LoVo (cell line): ENCODE results near the gene TK1.
A peak's percentile ranks its signal among the peaks of the same experiment; 100 is the strongest.

Experiments used
- DNase-seq: peaks from one replicate; pipeline ENCODE4 v3.0.0-alpha.2; 2016; ENCODE audit warnings: low spot score

TK1 gene

DNA sequence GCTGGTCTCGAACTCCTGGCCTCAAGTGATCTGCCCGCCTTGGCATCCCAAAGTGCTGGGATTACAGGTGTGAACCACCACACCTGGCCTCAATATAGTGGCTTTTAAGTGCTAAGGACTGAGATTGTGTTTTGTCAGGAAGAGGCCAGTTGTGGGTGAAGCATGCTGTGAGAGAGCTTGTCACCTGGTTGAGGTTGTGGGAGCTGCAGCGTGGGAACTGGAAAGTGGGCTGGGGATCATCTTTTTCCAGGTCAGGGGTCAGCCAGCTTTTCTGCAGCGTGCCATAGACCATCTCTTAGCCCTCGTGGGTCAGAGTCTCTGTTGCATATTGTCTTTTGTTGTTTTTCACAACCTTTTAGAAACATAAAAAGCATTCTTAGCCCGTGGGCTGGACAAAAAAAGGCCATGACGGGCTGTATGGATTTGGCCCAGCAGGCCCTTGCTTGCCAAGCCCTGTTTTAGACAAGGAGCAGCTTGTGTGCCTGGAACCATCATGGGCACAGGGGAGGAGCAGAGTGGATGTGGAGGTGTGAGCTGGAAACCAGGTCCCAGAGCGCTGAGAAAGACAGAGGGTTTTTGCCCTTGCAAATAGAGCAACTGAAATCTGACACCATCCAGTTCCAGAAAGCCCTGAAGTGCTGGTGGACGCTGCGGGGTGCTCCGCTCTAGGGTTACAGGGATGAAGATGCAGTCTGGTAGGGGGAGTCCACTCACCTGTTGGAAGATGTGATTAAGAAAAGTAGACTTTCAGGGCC, 32.7 kb upstream of the TK1 start:
- DNase-seq = no peak

DNA sequence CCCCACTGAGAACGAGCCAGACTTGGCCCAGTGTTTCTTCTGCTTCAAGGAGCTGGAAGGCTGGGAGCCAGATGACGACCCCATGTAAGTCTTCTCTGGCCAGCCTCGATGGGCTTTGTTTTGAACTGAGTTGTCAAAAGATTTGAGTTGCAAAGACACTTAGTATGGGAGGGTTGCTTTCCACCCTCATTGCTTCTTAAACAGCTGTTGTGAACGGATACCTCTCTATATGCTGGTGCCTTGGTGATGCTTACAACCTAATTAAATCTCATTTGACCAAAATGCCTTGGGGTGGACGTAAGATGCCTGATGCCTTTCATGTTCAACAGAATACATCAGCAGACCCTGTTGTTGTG, 27.8 kb upstream of the TK1 start:
- no peak for DNase-seq

DNA sequence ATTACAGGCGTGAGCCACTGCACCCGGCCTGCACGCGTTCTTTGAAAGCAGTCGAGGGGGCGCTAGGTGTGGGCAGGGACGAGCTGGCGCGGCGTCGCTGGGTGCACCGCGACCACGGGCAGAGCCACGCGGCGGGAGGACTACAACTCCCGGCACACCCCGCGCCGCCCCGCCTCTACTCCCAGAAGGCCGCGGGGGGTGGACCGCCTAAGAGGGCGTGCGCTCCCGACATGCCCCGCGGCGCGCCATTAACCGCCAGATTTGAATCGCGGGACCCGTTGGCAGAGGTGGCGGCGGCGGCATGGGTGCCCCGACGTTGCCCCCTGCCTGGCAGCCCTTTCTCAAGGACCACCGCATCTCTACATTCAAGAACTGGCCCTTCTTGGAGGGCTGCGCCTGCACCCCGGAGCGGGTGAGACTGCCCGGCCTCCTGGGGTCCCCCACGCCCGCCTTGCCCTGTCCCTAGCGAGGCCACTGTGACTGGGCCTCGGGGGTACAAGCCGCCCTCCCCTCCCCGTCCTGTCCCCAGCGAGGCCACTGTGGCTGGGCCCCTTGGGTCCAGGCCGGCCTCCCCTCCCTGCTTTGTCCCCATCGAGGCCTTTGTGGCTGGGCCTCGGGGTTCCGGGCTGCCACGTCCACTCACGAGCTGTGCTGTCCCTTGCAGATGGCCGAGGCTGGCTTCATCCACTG, 27.3 kb upstream of the TK1 start, which contains the start of gene BIRC5:
TSS of gene BIRC5 (plus strand) at position 238 of the 690 bp plus-strand sequence. CDS start at position 302, 64 bp downstream.
- peak; percentile 91 for DNase-seq

DNA sequence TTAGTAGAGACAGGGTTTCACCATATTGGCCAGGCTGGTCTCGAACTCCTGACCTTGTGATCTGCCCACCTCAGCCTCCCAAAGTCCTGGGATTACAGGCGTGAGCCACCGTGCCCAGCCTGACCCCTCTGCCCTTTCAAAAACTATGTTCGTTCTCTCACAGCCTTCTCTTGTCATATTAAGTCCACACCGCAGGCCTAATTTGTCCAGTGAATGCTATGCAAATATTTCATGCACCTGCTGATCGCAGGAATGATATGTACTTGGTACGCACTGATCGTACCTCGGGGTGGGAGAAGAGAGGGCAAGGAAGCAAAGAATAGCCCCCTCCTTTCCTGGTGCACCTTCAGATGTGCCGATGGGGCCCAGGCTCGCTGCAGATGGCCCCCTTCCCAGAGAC, 24.2 kb upstream of the TK1 start:
- DNase-seq = no peak

DNA sequence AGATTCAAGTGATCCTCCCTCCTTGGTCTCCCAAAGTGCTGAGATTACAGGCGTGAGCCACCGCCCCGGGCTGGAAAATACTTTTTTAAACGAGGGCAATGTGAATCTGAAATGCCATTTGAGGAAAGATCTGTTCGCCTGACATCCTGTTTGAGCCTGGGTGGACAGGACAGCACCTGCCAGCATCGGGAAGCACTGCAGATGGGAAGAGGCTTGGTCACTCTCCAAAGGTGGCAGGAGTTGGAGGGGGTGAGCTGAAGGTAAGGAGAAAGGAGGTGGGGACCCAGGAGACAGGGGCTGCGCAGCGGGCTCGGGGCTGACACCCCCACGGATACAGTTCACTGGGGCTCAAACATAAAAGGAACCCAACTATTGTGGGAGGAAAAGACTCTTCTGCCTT, 23.3 kb upstream of the TK1 start:
- DNase-seq = no peak

DNA sequence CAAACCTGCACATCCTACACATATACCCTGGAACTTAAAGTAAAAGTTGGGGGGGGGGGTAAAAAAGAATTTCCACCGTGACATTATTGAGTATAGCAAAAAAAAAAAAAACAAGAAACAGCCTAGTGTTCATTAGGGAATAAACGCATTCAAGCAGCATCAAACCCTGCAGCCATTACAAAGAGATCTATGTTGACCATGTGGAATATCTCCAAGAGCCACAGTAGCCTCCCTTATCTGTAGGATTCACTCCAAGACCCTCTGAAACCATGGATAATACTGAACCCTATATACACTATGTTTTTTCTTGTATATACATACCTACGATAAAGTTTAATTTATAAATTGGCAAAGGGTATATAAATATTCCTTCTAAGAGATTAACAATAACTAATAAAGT, 21.6 kb upstream of the TK1 start:
- DNase-seq = no peak

DNA sequence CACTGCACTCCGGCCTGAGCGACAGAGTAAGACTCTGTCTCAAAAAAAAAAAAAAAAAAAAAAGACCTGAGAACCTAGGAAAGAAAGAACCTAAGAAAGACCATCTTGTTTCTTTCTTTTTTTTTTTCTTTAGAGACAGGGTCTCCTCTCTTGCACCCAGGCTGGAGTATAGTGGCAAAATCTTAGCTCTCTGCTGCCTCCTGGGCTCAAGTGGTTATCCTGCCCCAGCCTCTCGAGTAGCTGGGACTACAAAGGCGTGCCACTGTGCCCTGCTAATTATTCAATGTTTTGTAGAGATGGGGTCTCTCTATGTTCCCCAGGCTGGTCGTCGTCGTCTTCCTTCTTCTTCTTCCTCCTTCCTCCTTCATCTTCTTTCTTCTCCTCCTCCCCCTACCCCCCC, 19.4 kb upstream of the TK1 start:
- no peak for DNase-seq

DNA sequence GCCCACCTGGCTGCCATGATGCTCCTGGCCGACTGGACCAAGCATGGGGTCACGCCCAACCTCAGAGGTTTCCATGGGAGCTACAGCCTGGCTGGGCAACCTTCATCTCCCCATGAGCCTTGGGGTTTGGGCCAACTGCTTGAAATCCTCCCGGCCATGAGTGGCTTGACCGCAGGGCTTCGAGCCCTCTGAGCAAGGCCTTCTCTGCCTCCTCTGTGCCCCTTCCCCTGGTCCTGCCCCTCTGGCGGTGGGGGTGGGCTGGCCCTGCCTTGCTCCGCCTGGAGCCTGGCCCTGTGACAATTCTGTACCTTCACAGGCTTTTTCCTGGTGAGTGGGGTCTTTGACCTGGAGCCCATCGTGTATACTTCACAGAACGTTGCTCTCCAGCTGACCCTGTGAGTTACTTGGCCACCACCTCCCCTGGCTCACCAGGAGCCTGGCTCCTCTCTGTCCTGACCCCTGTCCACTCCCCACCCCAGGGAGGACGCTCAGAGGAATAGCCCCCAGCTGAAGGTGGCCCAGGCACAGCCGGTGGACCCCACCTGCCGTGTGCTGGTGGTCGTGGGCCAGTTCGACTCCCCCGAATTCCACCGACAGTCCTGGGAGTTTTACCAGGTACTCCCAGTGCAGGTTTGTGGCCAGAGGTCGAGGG, 18.4 kb upstream of the TK1 start:
- DNase-seq = no peak

DNA sequence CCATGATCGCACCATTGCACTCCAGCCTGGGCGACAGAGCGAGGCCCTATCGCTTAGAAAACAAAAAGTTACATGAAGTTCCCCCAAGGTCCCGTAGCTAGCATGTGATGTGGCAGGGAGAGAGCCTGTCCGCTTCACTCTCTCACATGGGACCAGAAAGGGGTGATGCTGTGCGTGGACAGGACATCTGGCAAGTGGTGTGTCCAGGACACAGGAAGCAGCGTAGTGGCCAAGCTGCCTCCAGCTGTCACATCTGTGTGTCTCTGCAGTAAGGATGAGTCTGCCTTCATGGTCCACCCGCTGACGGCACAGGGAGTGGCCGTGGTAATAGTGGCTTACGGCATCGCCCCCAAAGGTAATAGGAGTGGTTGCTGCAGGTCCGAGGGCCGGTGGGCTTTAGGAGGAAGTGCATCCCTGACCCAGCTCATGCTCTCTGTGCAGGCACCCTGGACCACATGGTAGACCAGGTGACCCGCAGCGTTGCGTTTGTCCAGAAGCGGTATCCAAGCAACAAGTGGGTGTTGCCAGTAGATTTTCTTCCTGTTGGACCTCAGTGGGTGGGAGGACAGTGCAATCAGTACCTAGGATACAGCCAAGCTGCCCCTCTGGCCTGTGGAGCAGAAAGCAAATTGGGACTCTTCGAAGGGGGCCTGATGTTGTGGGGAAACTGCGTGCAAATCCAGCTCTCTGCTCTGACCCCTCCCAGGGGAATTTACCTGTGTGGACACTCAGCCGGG, 17.7 kb upstream of the TK1 start:
- no peak for DNase-seq

DNA sequence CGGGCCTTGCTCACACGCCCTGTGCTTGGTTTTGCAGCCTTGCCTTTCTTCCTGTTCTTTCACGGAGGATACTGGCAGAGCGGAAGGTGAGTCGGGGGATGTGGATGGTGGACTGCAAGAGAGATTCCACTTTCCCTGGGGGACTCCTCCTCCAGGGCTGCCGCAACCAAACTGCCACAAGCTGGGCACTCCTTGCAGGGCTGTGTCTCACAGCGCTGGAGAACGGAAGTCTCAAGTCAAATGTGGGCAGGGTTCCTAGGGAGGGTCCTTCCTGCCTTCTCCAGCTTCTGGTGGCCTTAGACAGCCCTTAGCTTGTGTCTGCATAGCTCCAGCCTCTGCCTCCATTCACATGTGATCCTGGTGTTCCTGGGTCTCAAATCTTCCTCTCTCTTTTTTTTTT, 15.8 kb upstream of the TK1 start:
- no peak for DNase-seq

DNA sequence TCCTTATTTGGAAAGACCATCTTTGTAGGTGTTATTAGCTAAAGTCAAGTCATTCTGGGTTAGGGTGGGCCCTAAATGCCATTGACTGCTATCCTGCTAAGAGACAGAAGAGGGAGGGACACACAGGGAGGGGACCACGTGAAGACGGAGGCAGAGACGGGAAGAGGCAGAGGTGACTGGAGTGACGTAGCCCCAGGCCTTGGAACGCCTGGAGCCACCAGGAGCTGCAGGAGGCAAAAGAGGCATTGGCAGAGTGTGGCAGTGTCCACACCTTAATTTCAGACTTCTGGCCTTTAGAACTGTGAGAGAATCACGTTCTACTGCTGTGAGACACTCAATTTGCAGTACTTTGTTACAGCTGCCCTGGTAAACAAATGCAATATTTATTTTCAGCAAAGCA, 13.6 kb upstream of the TK1 start:
- DNase-seq = no peak

DNA sequence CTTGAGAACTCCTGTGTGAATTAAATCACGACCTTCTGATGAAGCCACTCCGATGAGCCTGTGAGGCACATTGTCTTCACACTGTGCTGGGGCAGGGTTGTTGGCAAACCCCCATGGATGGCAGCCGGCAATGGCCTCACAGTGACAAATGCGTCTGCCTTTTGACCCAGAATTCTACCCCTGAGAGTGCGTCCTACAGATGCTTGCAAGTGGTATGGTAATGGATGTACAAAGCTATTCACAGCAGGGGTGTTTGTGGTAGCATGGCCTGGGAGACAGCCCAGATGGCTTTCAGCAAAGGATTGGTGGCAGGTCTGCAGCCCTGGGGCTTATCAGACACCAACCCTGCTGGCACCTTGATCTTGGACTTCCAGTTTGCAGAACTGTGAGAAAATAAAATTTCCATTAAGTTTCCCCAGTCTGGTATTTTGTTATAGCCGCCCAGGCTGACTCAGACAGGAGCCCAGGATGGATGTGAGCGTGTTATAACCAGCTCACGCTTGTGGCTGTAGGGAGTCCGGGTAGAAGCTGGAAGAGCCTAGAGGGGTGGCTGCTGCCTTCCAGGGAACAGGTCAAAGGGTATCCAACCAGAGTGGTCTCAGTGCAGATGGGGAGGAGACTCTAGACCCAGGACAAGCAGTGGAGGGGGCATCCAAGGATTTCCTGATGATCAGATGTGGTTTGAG, 10.4 kb upstream of the TK1 start:
- no peak for DNase-seq

DNA sequence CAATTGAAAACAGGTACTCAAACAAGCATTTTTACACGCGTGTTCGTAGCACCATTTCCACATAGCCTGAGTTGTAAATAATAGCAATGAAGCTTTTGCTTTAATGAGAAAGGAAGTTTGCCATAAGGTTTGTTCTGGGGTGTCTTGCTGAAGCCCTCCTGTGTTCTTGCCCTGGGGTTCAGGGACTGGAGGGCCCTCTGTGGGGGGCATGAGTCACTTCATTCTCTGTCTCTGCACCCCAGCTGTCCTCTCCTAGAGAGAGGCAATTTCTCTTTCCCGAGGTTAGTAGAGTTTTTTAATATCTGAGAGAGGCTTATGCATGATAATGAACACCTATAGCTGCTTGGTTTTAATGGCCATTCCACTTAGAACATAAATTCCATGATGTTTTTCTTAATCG, 9.9 kb upstream of the TK1 start:
- DNase-seq = no peak

DNA sequence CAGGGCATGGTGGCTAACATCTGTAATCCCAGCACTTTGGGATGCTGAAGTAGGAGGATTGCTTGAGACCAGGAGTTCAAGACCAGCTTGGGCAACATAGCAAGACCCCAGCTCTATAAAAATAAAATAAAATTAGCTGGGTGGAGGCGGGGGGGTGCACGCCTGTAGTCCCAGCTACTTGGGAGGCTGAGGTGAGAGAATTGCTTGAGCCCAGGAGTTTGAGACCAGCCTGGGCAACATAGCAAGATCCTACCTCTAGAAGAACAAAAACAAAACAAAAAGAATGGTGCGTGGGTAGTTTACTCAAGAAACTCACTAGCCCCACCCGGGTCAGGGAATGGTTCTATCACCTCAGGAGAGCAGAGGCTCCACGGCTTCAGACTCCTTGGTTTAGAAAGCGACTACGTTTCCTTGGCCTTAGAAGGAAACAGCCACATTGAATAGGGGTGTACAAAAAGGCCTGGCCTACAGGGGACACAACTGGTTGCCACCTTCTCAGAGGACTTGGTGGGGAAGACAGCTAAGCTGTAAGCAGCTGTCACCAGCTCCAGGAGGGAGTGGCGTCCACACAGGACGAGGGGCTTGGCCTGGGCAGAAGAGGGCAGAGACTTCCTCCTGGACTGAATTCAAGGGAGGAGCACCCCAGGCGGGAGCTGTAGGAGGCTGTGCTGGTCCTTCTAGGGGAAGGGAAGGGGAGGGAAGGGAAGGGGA, 716 bp downstream of the TK1 start:
- DNase-seq = peak; percentile 56

DNA sequence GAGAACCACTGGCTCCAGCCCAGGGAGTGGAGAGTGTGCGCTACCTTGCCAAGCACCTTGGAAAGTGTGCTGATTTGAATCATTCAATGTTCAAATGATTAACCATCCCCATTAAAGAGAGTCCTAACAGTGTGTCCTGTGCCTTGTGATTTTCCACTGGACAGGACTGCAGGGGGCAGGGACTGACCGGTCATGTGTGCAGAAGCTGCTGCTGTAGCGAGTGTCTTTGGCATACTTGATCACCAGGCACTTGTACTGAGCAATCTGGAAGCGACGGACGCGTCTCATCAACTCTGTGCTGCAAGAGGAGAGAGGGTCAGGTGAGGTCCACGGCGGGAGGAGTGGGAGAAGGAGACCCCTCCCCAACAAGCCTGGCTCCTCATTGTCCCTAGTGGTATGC, 2.0 kb downstream of the TK1 start:
- no peak for DNase-seq

DNA sequence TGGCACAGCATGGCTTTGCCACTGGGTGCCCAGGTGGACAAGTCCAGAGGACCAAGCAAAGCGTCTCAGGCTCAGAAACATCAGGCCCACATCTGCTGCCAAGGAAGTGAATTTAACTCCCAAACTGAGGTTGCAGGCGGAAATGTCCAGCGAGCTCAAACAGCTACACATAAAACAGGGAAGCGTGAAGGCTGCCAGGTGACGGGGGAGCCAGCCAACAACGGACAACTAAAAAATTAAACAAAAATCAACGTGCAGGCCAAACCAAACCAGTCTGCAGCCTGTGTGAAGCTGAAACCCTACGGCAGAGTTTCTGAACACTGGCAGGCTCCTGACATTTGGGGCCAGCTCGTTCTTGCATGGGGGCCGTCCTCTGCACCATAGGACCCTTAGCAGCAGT, 2.5 kb downstream of the TK1 start:
- DNase-seq = no peak

DNA sequence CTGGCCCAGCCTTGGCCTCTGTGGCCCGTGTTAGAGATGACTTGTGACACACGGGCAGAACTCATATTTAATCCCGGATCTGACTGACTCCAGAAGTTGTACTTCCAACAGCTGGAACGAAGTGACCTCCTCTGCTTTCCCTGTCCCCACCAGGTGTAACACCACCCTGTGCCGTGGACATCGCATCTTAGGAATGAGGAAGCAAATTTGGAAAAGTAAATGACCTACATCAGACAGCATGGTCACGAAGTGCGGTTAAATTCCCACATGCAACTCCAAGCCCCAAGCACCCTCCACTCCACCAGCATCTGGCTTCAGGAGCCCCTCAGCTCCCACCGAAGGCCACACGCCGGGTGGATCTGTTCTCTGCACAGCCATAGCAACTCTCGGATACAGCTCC, 2.9 kb downstream of the TK1 start:
- DNase-seq = no peak

DNA sequence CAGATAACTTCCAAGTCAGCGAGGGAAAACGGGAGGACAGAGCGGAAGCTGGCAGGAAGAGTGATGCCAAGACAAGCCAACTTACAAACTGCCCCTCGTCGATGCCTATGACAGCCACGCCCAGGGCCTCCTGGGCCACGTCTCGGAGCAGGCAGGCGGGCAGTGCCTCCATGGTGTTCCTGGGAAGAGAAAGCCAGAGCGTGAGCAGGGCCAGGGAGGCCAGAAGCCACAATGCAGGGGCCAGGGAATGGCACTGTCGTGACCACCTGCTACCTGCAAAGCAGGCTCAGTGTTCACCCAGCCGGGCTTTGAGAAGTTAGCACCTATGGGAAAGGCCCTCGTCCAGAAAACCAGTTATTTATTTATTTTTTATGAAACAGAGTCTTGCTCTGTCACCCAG, 4.3 kb downstream of the TK1 start:
- no peak for DNase-seq

DNA sequence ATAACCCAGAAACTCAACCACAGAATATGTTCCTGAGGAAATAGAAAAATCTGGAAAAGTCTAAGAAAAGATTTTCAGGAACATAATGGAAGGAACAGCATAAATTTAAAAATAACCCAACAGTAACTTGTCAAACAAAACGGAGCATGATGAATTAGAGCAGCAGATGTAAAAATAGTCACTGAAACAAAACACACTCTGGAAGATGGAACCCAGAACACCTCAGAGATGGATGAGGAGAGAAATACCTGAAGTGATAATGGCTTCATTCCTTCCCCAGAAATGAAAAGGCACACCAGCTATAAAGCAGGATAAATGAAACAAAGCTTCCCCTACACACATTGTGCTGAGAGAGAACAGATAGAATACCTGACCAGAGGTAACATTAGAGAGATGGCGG, 6.3 kb downstream of the TK1 start:
- no peak for DNase-seq

DNA sequence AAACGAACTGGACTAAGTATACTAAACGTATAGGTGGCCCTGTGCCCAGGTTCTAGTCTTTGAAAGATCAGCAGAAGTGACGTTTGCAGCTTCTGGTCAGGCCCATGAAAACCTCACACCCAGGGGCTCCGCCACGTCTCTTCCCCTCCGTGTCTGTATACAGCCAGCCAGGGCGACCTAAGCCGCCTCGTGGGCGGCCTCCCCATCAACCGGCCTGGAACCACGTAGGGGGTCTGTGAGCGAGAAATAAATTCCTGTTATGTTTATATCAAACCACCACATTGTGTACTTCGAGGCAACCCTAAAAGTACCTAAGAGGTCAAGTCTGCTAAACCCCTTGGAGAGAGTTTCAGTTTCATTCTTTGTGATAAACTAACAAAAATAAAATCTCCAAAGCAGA, 6.8 kb downstream of the TK1 start:
- DNase-seq = no peak

DNA sequence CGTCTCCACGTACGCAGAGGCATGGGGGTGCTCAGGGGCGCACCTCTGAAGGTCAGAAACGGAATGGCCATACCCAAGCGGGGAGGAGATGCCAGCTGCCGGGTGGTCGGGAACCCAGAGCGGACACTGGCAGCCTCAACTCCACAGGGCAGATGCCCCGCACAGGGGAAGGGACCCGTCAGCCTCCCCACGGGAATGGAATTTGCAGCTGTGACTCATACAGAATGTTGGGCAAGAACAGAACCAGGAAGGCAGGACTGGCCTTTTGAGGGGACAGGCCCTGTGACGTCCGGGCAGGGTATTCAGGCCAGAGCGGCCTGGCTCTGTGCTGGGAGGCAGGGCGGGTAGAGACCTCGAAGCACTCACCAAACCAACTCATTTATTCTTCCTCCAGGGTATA, 7.5 kb downstream of the TK1 start:
- DNase-seq = no peak
